Testis (tissue), 3 donors: ENCODE results near the gene CERK. TPM values are rescaled to one million over a fixed set of nuclear protein-coding genes. Genes with fewer than 3 reads are reported as not detected.

ENCODE experiments used
- DNase-seq: peaks from one replicate; pipeline ENCODE4 v3.0.0-alpha.2; 2019
- H3K27ac ChIP-seq, 2 donors: fragments of 200-600 bp; sonication (generic); one replicate each; pipeline ENCODE4 v1.5.1; 2019
- H3K27me3 ChIP-seq: fragments of 200-600 bp; sonication (generic); one replicate; pipeline ENCODE4 v1.5.1; 2019
- H3K36me3 ChIP-seq: fragments of 200-600 bp; sonication (generic); one replicate; pipeline ENCODE4 v1.5.1; 2017; ENCODE audit warnings: low read depth; ENCODE audit errors: missing control alignments
- H3K4me1 ChIP-seq: fragments of 200-600 bp; sonication (generic); one replicate; pipeline ENCODE4 v1.5.1; 2019
- H3K4me3 ChIP-seq, 2 donors: fragments of 200-600 bp; sonication (generic); one replicate each; pipeline ENCODE4 v1.5.1; 2017 to 2019
- H3K9me3 ChIP-seq: fragments of 200-600 bp; sonication (generic); one replicate; pipeline ENCODE4 v1.5.1; 2017
- CTCF ChIP-seq, 3 experiments: fragments of 450-650 bp in 2 of 3; fragments of 200-600 bp in 1 of 3; sonication (generic) in 1 of 3; IDR thresholded peaks; one replicate each; pipeline ENCODE4 v1.5.1; 2016 to 2019; ENCODE audit warnings: antibody characterized with exemption in 3 of 3, mild to moderate bottlenecking in 2 of 3, moderate library complexity in 1 of 3
- POLR2A ChIP-seq: fragments of 450-650 bp; IDR thresholded peaks from one replicate; pipeline ENCODE4 v1.6.1; 2017; ENCODE audit warnings: antibody characterized with exemption, mild to moderate bottlenecking, moderate library complexity
- WGBS, 2 donors: methylation state at CpG; one replicate each; pipeline ENCODE4 v1.1.5; 2018; 5-methylcytosine and 5-hydroxymethylcytosine counted together
- intact Hi-C: fragments of 100-400 bp; cut with DNase I; formaldehyde crosslinking; loops from one replicate; pipeline ENCODE4 v1.15.1; 2023; ENCODE audit warnings: low total_unique reads
- polyA plus RNA-seq: library from polyadenylated mRNA; stranded (reverse); fragments of 350-450 nt; fragmentation: Illumina TruSeq; extraction: RNeasy Lipid Tissue Mini Kit (QIAGEN cat#74804); gene quantifications from one replicate; pipeline ENCODE4 v1.2.3, GENCODE V29; 2014; ENCODE audit warnings: low read depth, low replicate concordance; ENCODE audit not compliant: insufficient read depth
- total RNA-seq, 2 donors: library from RNA; depleted of rRNA; stranded (reverse); fragments of >200 nt; gene quantifications; one replicate each; pipeline ENCODE4 v1.2.3, GENCODE V29; 2016

CERK gene
- total and polyA plus RNA-seq, 3 donors from 2014 or later, result 14.0 to 21.3 (median 17.0) TPM

DNA sequence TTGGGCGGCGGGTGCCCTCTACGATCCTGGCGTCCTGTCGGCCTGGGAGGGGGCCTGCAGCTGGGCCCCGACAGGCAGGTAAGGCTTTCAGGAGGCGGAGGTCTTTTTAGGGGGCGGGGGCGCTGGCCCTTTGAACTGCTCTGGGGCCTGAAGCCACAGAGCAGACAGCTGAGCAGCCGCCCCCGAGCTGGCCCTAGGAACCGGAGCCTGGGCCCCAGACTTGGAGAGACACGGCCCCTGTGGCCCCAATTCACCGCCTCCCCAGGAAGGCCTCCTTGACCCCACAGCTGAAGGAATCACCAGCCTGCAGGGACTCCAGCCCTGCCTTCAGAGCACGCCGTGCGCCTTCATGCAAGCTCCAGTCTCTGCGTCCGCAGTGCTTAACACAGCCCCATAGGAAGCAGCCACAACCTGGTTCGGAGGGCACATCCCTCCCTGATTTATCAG, 618 bp upstream of the CERK start:
- H3K27ac ChIP-seq, result peak overlapping the region; percentile 74 to 91
- TF ChIP-seq POLR2A (no peak), CTCF (IDR thresholded peaks at IDR 0.05) (no peak)
- intact Hi-C loops, result no loop called here
- H3K4me3 ChIP-seq, result peak overlapping the region; percentile 77 to 78
- no peaks in the 10 kb centered on the region for H3K9me3 ChIP-seq
- no peaks in the 10 kb centered on the region for H3K27me3 ChIP-seq
- 11 to 19% methylated on average over 6 to 17 of the region's 20 CpGs for WGBS, 2 donors
- DNase-seq, result no peak
- H3K36me3 ChIP-seq, result no peaks in the 10 kb centered on the region
- peaks cover 19% of the 10 kb centered on the region for H3K4me1 ChIP-seq

DNA sequence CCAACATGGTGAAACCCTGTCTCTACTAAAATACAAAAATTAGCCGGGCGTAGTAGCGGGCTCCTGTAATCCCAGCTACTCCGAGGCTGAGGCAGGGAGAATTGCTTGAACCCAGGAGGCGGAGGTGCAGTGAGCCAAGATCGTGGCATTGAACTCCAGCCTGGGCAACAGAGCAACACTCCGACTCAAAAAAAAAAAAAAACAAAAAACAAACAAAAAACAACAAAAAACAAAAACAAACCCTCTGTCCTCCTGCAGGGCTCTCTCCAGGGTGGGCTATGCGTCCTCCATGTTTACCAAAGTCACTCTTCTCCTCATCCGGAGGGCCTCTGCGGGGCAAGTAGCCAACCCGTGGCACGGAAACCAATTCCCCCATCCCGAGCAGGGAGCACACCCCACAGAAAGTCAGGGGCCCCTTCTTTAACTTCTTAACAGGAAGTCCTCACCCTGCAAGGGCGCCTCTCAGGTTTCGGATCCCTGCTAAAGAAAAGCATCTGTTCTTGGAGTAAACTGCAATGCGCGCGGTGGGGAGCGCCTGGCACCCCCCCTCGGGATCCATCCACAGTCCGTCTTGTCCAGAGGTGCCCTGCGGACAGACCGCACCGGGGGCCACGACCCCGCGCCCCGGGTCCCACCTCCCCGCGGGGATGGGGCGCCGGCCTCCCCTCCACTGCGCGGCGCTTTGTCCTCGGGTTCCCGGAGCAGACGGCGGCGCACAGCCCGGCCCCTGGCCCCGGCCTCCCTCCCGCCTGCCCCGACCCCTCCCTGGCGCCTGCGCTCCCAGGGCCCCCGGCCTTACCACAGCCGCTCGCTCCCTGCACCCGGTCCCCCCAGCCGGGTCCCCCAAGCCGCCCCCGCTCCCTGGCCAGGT, 712 bp downstream of the CERK start:
- peak overlapping the region; percentile 55 to 91 for H3K27ac ChIP-seq
- no peaks in the 10 kb centered on the region for H3K9me3 ChIP-seq
- DNase-seq, result peak; percentile 44
- H3K36me3 ChIP-seq, result no peaks in the 10 kb centered on the region
- no peaks in the 10 kb centered on the region for H3K27me3 ChIP-seq
- TF ChIP-seq POLR2A, result no peak
- TF ChIP-seq CTCF (IDR thresholded peaks at IDR 0.05), result no peak
- intact Hi-C loops, result no loop called here
- H3K4me1 ChIP-seq, result peaks cover 19% of the 10 kb centered on the region
- peak overlapping the region; percentile 76 to 77 for H3K4me3 ChIP-seq
- 7 to 11% methylated on average over 14 to 23 of the region's 53 CpGs for WGBS, 2 donors

- Histone ChIP-seq H3K4me3 (peak overlapping the region in 1 of 2 donors; percentile 76), H3K4me1 (peaks cover 21% of the 10 kb centered on the region), H3K36me3 (no peaks in the 10 kb centered on the region), H3K9me3 (no peaks in the 10 kb centered on the region), H3K27me3 (no peaks in the 10 kb centered on the region), H3K27ac (no peak overlapping the region)
- intact Hi-C loops, result no loop called here
- TF ChIP-seq CTCF (IDR thresholded peaks at IDR 0.05) (no peak), POLR2A (no peak)
- DNase-seq, result no peak
- WGBS, 2 donors, result 57 to 69% methylated on average over 6 to 8 of the region's 8 CpGs
Measured at GRCh38 chr22:46736705-46737104, 1.3 kb downstream of the CERK start.

GRCh38 chr22:46735747-46736608, 2.1 kb downstream of the CERK start:
- H3K9me3 ChIP-seq, result no peaks in the 10 kb centered on the region
- TF ChIP-seq CTCF (IDR thresholded peaks at IDR 0.05), result no peak
- no peak for TF ChIP-seq POLR2A
- peaks cover 24% of the 10 kb centered on the region for H3K4me1 ChIP-seq
- no peaks in the 10 kb centered on the region for H3K27me3 ChIP-seq
- H3K27ac ChIP-seq, result no peak overlapping the region
- DNase-seq, result no peak
- H3K36me3 ChIP-seq, result no peaks in the 10 kb centered on the region
- no peak overlapping the region for H3K4me3 ChIP-seq
- 76 to 77% methylated on average over 7 to 13 of the region's 13 CpGs for WGBS, 2 donors
- intact Hi-C loops, result no loop called here
